HEK293 (cell line): ENCODE measurements around the gene GALNT13.

Experiments
- MYNN ChIP-seq: fragments of 450-650 bp; formaldehyde crosslinking; IDR thresholded peaks from 2 replicates; pipeline ENCODE4 v1.5.1; 2016; ENCODE audit warnings: missing biosample characterization, missing genetic modification characterization, borderline replicate concordance
- MZF1 ChIP-seq: fragments of 450-650 bp; formaldehyde crosslinking; IDR thresholded peaks from 2 replicates; pipeline ENCODE4 v1.5.1; 2017; ENCODE audit warnings: missing biosample characterization, missing genetic modification characterization, borderline replicate concordance
- PRDM6 ChIP-seq: fragments of 450-650 bp; formaldehyde crosslinking; IDR thresholded peaks from 2 replicates; pipeline ENCODE4 v1.5.1; 2017; ENCODE audit warnings: missing biosample characterization, missing genetic modification characterization
- YY1 ChIP-seq: fragments of 450-650 bp; formaldehyde crosslinking; IDR thresholded peaks from 2 replicates; pipeline ENCODE4 v1.5.1; 2018; ENCODE audit warnings: missing biosample characterization, missing genetic modification characterization
- ZBTB17 ChIP-seq: fragments of 450-650 bp; formaldehyde crosslinking; IDR thresholded peaks from 2 replicates; pipeline ENCODE4 v1.5.1; 2016; ENCODE audit warnings: missing biosample characterization, missing genetic modification characterization
- ZBTB7A ChIP-seq: fragments of 450-650 bp; formaldehyde crosslinking; IDR thresholded peaks from 2 replicates; pipeline ENCODE4 v1.5.1; 2016; ENCODE audit warnings: low read depth, missing biosample characterization, missing genetic modification characterization
- ZNF114 ChIP-seq: fragments of 450-650 bp; formaldehyde crosslinking; IDR thresholded peaks from 2 replicates; pipeline ENCODE4 v1.5.0; 2017; ENCODE audit warnings: missing biosample characterization, missing genetic modification characterization
- ZNF138 ChIP-seq: fragments of 450-650 bp; formaldehyde crosslinking; IDR thresholded peaks from 2 replicates; pipeline ENCODE4 v1.5.1; 2016; ENCODE audit warnings: missing biosample characterization, missing genetic modification characterization, borderline replicate concordance
- ZNF449 ChIP-seq: fragments of 450-650 bp; formaldehyde crosslinking; IDR thresholded peaks from 2 replicates; pipeline ENCODE4 v1.5.1; 2017; ENCODE audit warnings: missing biosample characterization, mild to moderate bottlenecking, missing genetic modification characterization, moderate library complexity
- ZNF843 ChIP-seq: fragments of 450-650 bp; formaldehyde crosslinking; IDR thresholded peaks from 2 replicates; pipeline ENCODE4 v1.5.1; 2016; ENCODE audit warnings: missing biosample characterization, missing genetic modification characterization
- TF ChIP-seq, protein P1 (sequence below): fragments of 450-650 bp; formaldehyde crosslinking; IDR thresholded peaks from 2 replicates; pipeline ENCODE4 v1.5.1; 2016; ENCODE audit warnings: missing biosample characterization, missing genetic modification characterization
- TF ChIP-seq, protein P2 (sequence below): fragments of 450-650 bp; formaldehyde crosslinking; IDR thresholded peaks from 2 replicates; pipeline ENCODE4 v1.5.1; 2016; ENCODE audit warnings: missing biosample characterization, missing genetic modification characterization
- TF ChIP-seq, protein P3 (sequence below): IDR thresholded peaks from 2 replicates; pipeline ENCODE4 v1.6.1; 2011; ENCODE audit warnings: mild to moderate bottlenecking, low read depth, low read length, borderline replicate concordance

DNA sequence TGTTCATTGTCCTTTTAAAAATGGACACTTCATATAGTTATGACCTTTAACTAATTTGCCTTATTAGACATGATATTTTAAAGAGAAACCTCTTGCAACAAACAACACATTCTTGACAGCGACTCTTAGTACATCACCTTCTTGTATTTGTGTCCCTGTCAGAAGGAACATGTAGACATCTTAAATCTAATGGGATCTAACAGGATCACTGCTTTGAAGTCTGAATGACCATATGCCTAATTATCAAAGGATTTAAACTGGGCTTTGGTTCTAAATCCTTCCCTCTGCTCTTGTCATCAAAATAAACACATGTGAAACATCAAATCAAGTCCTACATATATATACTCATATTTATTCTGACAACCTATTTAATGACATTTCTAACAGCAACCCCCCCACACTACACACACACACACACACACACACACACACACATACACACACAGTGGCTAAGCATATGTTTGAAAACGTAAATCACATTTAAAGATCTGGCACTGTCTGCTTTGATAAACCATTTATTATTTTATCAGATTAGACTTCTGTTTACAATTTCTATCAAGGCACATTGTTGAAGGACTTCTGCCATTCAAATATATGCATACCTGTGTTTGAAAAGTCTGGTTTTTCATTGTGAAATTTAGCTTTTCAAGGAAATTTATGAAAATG lies 4.2 kb downstream of the GALNT13 start:
- TF ChIP-seq, protein P1, sequence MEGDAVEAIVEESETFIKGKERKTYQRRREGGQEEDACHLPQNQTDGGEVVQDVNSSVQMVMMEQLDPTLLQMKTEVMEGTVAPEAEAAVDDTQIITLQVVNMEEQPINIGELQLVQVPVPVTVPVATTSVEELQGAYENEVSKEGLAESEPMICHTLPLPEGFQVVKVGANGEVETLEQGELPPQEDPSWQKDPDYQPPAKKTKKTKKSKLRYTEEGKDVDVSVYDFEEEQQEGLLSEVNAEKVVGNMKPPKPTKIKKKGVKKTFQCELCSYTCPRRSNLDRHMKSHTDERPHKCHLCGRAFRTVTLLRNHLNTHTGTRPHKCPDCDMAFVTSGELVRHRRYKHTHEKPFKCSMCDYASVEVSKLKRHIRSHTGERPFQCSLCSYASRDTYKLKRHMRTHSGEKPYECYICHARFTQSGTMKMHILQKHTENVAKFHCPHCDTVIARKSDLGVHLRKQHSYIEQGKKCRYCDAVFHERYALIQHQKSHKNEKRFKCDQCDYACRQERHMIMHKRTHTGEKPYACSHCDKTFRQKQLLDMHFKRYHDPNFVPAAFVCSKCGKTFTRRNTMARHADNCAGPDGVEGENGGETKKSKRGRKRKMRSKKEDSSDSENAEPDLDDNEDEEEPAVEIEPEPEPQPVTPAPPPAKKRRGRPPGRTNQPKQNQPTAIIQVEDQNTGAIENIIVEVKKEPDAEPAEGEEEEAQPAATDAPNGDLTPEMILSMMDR: no peak
- TF ChIP-seq, protein P2, sequence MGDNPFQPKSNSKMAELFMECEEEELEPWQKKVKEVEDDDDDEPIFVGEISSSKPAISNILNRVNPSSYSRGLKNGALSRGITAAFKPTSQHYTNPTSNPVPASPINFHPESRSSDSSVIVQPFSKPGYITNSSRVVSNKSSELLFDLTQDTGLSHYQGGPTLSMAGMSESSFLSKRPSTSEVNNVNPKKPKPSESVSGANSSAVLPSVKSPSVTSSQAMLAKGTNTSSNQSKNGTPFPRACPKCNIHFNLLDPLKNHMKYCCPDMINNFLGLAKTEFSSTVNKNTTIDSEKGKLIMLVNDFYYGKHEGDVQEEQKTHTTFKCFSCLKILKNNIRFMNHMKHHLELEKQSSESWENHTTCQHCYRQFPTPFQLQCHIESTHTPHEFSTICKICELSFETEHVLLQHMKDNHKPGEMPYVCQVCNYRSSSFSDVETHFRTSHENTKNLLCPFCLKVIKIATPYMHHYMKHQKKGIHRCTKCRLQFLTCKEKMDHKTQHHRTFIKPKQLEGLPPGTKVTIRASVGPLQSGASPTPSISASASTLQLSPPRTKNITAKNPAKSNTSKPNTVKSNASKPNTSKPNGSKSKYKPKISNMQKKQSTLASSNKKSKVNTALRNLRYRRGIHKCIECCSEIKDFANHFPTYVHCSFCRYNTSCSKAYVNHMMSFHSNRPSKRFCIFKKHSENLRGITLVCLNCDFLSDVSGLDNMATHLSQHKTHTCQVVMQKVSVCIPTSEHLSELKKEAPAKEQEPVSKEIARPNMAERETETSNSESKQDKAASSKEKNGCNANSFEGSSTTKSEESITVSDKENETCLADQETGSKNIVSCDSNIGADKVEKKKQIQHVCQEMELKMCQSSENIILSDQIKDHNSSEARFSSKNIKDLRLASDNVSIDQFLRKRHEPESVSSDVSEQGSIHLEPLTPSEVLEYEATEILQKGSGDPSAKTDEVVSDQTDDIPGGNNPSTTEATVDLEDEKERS (tag by site-specific recombination): no peak
- TF ChIP-seq MZF1 (tag by site-specific recombination): no peak
- no peak for TF ChIP-seq YY1 (tag by site-specific recombination)
- TF ChIP-seq, protein P3, sequence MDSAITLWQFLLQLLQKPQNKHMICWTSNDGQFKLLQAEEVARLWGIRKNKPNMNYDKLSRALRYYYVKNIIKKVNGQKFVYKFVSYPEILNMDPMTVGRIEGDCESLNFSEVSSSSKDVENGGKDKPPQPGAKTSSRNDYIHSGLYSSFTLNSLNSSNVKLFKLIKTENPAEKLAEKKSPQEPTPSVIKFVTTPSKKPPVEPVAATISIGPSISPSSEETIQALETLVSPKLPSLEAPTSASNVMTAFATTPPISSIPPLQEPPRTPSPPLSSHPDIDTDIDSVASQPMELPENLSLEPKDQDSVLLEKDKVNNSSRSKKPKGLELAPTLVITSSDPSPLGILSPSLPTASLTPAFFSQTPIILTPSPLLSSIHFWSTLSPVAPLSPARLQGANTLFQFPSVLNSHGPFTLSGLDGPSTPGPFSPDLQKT: no peak
- TF ChIP-seq PRDM6 (tag by site-specific recombination): no peak
- TF ChIP-seq ZNF449 (tag by site-specific recombination): no peak
- TF ChIP-seq ZNF138 (tag by site-specific recombination): no peak
- TF ChIP-seq MYNN (tag by site-specific recombination): no peak
- TF ChIP-seq ZBTB7A (tag by site-specific recombination): no peak
- no peak for TF ChIP-seq ZBTB17
- no peak for TF ChIP-seq ZNF843 (tag by site-specific recombination)
- TF ChIP-seq ZNF114: no peak
